ENCODE measurements around the gene PCDHGA4. TPM values are rescaled to one million over a fixed set of nuclear protein-coding genes. Genes with fewer than 3 reads are reported as not detected.
A peak's percentile ranks its signal among the peaks of the same experiment; 100 is the strongest.
"Not testable (repeated sequence)": the region's sequence is repeated elsewhere in the genome, so short reads cannot be mapped to it uniquely, and the experiment has no call there.

Gene PCDHGA4
- total RNA-seq (under 1 TPM in 4 of 5 experiments, not detected in 1; 0.11 to 0.63 (median 0.18) TPM), polyA plus RNA-seq (under 1 TPM in 1 of 2 donors, not detected in 1; 0.20 TPM), total RNA-seq (0.54 reads per million)

- Histone ChIP-seq H3K36me3 (ENCODE audit: control insufficient read depth in 2 of 3, insufficient read depth in 3 of 3, low read length in 3 of 3) (no peaks in the 10 kb centered on the region), H3K9me3 (ENCODE audit: control insufficient read depth in 2 of 3, low read length in 3 of 3) (peaks cover 0 to 52% (median 0%) of the 10 kb centered on the region in 3 experiments), H3K27me3 (ENCODE audit: control insufficient read depth in 2 of 2, insufficient read depth in 2 of 2, low read length in 2 of 2) (peaks cover 0 to 5% of the 10 kb centered on the region in 2 donors), H3K27ac (ENCODE audit: low read depth, low read length) (no peak within 1 kb of the TSS), H3K4me3 (ENCODE audit: low read length) (no peak within 1 kb of the TSS), H3K4me1 (ENCODE audit: control insufficient read depth in 2 of 2, insufficient read depth in 2 of 2, low read length in 2 of 2) (no peaks in the 10 kb centered on the region)
- intact Hi-C loops (cut with micrococcal nuclease): loop anchor here in 1 of 2 donors (5.0 kb wide), 1 partner anchor 157 kb away; no protein-coding TSS in a partner anchor
- peak within 1 kb of the TSS in 5 of 10 donors; percentile 27 to 55 (median 35) for H3K4me3 Mint-ChIP-seq
- ATAC-seq: no peak
- no peak for DNase-seq
- ChIA-PET CTCF (no interaction called here), POLR2A (no interaction called here)
- peaks cover 8 to 91% (median 48%) of the 10 kb centered on the region in 11 donors for H3K9me3 Mint-ChIP-seq
- peaks cover 0 to 38% (median 6%) of the 10 kb centered on the region in 5 donors for H3K36me3 Mint-ChIP-seq
- peaks cover 28 to 90% (median 81%) of the 10 kb centered on the region in 5 donors for H3K27me3 Mint-ChIP-seq
- no peak within 1 kb of the TSS for H3K27ac Mint-ChIP-seq
- peaks cover 0 to 5% (median under 1%) of the 10 kb centered on the region in 7 donors for H3K4me1 Mint-ChIP-seq
These were observed at the start of gene PCDHGA4 for GRCh38 chr5:141354900-141355469. PCDHGA4 (plus strand) TSS chr5:141355021; CDS start chr5:141355108, 87 bp downstream.

- POLR2A ChIA-PET: no interaction called here
- Histone ChIP-seq H3K36me3 (ENCODE audit: control insufficient read depth in 2 of 3, insufficient read depth in 3 of 3, low read length in 3 of 3) (no peaks in the 10 kb centered on the region), H3K4me3 (ENCODE audit: low read length) (no peak overlapping the region), H3K27me3 (ENCODE audit: control insufficient read depth in 2 of 2, insufficient read depth in 2 of 2, low read length in 2 of 2) (no peaks in the 10 kb centered on the region), H3K9me3 (ENCODE audit: control insufficient read depth in 2 of 3, low read length in 3 of 3) (peaks cover 4 to 80% (median 19%) of the 10 kb centered on the region in 3 experiments), H3K4me1 (ENCODE audit: control insufficient read depth in 2 of 2, insufficient read depth in 2 of 2, low read length in 2 of 2) (no peaks in the 10 kb centered on the region), H3K27ac (ENCODE audit: low read depth, low read length) (no peak overlapping the region)
- intact Hi-C loops (cut with micrococcal nuclease): no loop called here
- Mint-ChIP-seq H3K4me1 (no peaks in the 10 kb centered on the region), H3K36me3 (peaks cover 4 to 42% (median 25%) of the 10 kb centered on the region in 5 donors), H3K27ac (no peak overlapping the region), H3K27me3 (no peaks in the 10 kb centered on the region), H3K4me3 (no peak overlapping the region), H3K9me3 (peaks cover 8 to 97% (median 74%) of the 10 kb centered on the region in 11 donors)
- CTCF ChIA-PET: no interaction called here
- DNase-seq: no peak
- ATAC-seq: no peak
These were observed 48.2 kb upstream of the PCDHGA4 start for GRCh38 chr5:141306630-141307029.

- no peak for DNase-seq
- Histone ChIP-seq H3K27me3 (ENCODE audit: control insufficient read depth in 2 of 2, insufficient read depth in 2 of 2, low read length in 2 of 2) (no peaks in the 10 kb centered on the region), H3K27ac (ENCODE audit: low read depth, low read length) (no peak overlapping the region), H3K4me3 (ENCODE audit: low read length) (no peak overlapping the region), H3K36me3 (ENCODE audit: control insufficient read depth in 2 of 3, insufficient read depth in 3 of 3, low read length in 3 of 3) (peaks cover 0 to 7% (median 0%) of the 10 kb centered on the region in 3 experiments), H3K9me3 (ENCODE audit: control insufficient read depth in 2 of 3, low read length in 3 of 3) (peaks cover 12 to 86% (median 22%) of the 10 kb centered on the region in 3 experiments), H3K4me1 (ENCODE audit: control insufficient read depth in 2 of 2, insufficient read depth in 2 of 2, low read length in 2 of 2) (no peaks in the 10 kb centered on the region)
- Mint-ChIP-seq H3K27me3 (no peaks in the 10 kb centered on the region), H3K27ac (no peak overlapping the region), H3K4me1 (peaks cover 4 to 17% (median 11%) of the 10 kb centered on the region in 7 donors), H3K4me3 (no peak overlapping the region), H3K9me3 (peaks cover 23 to 98% (median 82%) of the 10 kb centered on the region in 11 donors), H3K36me3 (peaks cover 32 to 74% (median 57%) of the 10 kb centered on the region in 5 donors)
- intact Hi-C loops (cut with micrococcal nuclease): no loop called here
- ATAC-seq: no peak
- ChIA-PET CTCF (no interaction called here), POLR2A (no interaction called here)
These were observed 41.1 kb upstream of the PCDHGA4 start for GRCh38 chr5:141313711-141314110.

GRCh38 chr5:141316963-141317362 lies 37.9 kb upstream of the PCDHGA4 start:
- Mint-ChIP-seq H3K4me1 (peaks cover 18 to 47% (median 29%) of the 10 kb centered on the region in 7 donors), H3K27ac (peak overlapping the region in 1 of 9 donors; percentile 31), H3K9me3 (peaks cover 24 to 98% (median 83%) of the 10 kb centered on the region in 11 donors), H3K4me3 (peak overlapping the region in 1 of 10 donors; percentile 12), H3K36me3 (peaks cover 49 to 78% (median 70%) of the 10 kb centered on the region in 5 donors)
- ATAC-seq; DNase-seq; intact Hi-C loops (cut with micrococcal nuclease); H3K27me3 ChIP-seq (ENCODE audit: control insufficient read depth in 2 of 2, insufficient read depth in 2 of 2, low read length in 2 of 2); CTCF ChIA-PET; H3K27me3 Mint-ChIP-seq; H3K4me1 ChIP-seq (ENCODE audit: control insufficient read depth in 2 of 2, insufficient read depth in 2 of 2, low read length in 2 of 2); H3K27ac ChIP-seq (ENCODE audit: low read depth, low read length); H3K4me3 ChIP-seq (ENCODE audit: low read length): not testable (repeated sequence)
- POLR2A ChIA-PET: interaction anchor here (0.7 to 0.8 kb wide), 2 partner anchors 18 to 161 kb away, joined by 3 to 7 read pairs; no protein-coding TSS in a partner anchor
- Histone ChIP-seq H3K9me3 (ENCODE audit: control insufficient read depth in 2 of 3, low read length in 3 of 3) (peaks cover 26 to 84% (median 32%) of the 10 kb centered on the region in 3 experiments), H3K36me3 (ENCODE audit: control insufficient read depth in 2 of 3, insufficient read depth in 3 of 3, low read length in 3 of 3) (peaks cover 0 to 21% (median 10%) of the 10 kb centered on the region in 3 experiments)

GRCh38 chr5:141319202-141319601 lies 35.6 kb upstream of the PCDHGA4 start:
- no peak overlapping the region for H3K27ac ChIP-seq (ENCODE audit: low read depth, low read length)
- H3K4me3 Mint-ChIP-seq: peak overlapping the region; percentile 12 to 100 (median 96)
- POLR2A ChIA-PET: interaction anchor here (1.0 to 2.6 kb wide), 5 partner anchors 11 to 917 kb away, joined by 3 to 26 read pairs (median 4); partner anchors contain the start of genes ANKHD1 and PCDHGA1
- H3K9me3 ChIP-seq (ENCODE audit: control insufficient read depth in 2 of 3, low read length in 3 of 3): peaks cover 26 to 62% (median 28%) of the 10 kb centered on the region in 3 experiments
- intact Hi-C loops (cut with micrococcal nuclease): no loop called here
- CTCF ChIA-PET: interaction anchor here (0.5 to 2.4 kb wide), 3 partner anchors 194 to 1733 kb away, joined by 4 to 15 read pairs (median 5); no protein-coding TSS in a partner anchor
- peaks cover 43 to 64% (median 55%) of the 10 kb centered on the region in 5 donors for H3K36me3 Mint-ChIP-seq
- ATAC-seq (no peak), DNase-seq (no peak)
- peaks cover 18 to 47% (median 29%) of the 10 kb centered on the region in 7 donors for H3K4me1 Mint-ChIP-seq
- peaks cover 20 to 90% (median 66%) of the 10 kb centered on the region in 11 donors for H3K9me3 Mint-ChIP-seq
- peak overlapping the region; percentile 95 for H3K4me3 ChIP-seq (ENCODE audit: low read length)
- H3K4me1 ChIP-seq (ENCODE audit: control insufficient read depth in 2 of 2, insufficient read depth in 2 of 2, low read length in 2 of 2): peaks cover 7% of the 10 kb centered on the region in 2 donors
- peaks cover 0 to 21% (median 10%) of the 10 kb centered on the region in 3 experiments for H3K36me3 ChIP-seq (ENCODE audit: control insufficient read depth in 2 of 3, insufficient read depth in 3 of 3, low read length in 3 of 3)
- peaks cover 0 to 3% (median 0%) of the 10 kb centered on the region in 5 donors for H3K27me3 Mint-ChIP-seq
- H3K27ac Mint-ChIP-seq: peak overlapping the region in 3 of 9 donors; percentile 53 to 100 (median 97)
- H3K27me3 ChIP-seq (ENCODE audit: control insufficient read depth in 2 of 2, insufficient read depth in 2 of 2, low read length in 2 of 2): no peaks in the 10 kb centered on the region

GRCh38 chr5:141319699-141320098 lies 35.1 kb upstream of the PCDHGA4 start:
- intact Hi-C loops (cut with micrococcal nuclease): loop anchor here (1.0 to 10.0 kb wide), 19 partner anchors 93 to 1451 kb away; partner anchors contain the start of genes PCDHGA10 (in 2 of the 2), ARHGAP26 (in 1 of the 2), CYSTM1 (in 1 of the 2) and DELE1 (in 1 of the 2)
- Mint-ChIP-seq H3K4me3 (peak overlapping the region; percentile 90 to 100 (median 98)), H3K27me3 (peaks cover 0 to 3% (median 0%) of the 10 kb centered on the region in 5 donors), H3K4me1 (peaks cover 18 to 47% (median 29%) of the 10 kb centered on the region in 7 donors), H3K36me3 (peaks cover 41 to 62% (median 50%) of the 10 kb centered on the region in 5 donors), H3K9me3 (peaks cover 17 to 88% (median 63%) of the 10 kb centered on the region in 11 donors), H3K27ac (peak overlapping the region in 8 of 9 donors; percentile 97 to 100 (median 100))
- Histone ChIP-seq H3K27ac (ENCODE audit: low read depth, low read length) (no peak overlapping the region), H3K4me1 (ENCODE audit: control insufficient read depth in 2 of 2, insufficient read depth in 2 of 2, low read length in 2 of 2) (peaks cover 7% of the 10 kb centered on the region in 2 donors), H3K36me3 (ENCODE audit: control insufficient read depth in 2 of 3, insufficient read depth in 3 of 3, low read length in 3 of 3) (peaks cover 0 to 21% (median 10%) of the 10 kb centered on the region in 3 experiments), H3K9me3 (ENCODE audit: control insufficient read depth in 2 of 3, low read length in 3 of 3) (peaks cover 26 to 57% (median 28%) of the 10 kb centered on the region in 3 experiments), H3K27me3 (ENCODE audit: control insufficient read depth in 2 of 2, insufficient read depth in 2 of 2, low read length in 2 of 2) (no peaks in the 10 kb centered on the region), H3K4me3 (ENCODE audit: low read length) (peak overlapping the region; percentile 95)
- CTCF ChIA-PET: interaction anchor here (1.5 to 2.4 kb wide), 6 partner anchors 9 to 250 kb away, joined by 4 to 15 read pairs (median 8); no protein-coding TSS in a partner anchor
- ATAC-seq (no peak), DNase-seq (no peak)
- POLR2A ChIA-PET: interaction anchor here (0.5 to 2.6 kb wide), 16 partner anchors 9 to 672 kb away, joined by 3 to 26 read pairs (median 4); partner anchors contain the start of genes DIAPH1, HDAC3, IK and NDUFA2
